Measurements from ENCODE around the gene SLC43A1.

DNA sequence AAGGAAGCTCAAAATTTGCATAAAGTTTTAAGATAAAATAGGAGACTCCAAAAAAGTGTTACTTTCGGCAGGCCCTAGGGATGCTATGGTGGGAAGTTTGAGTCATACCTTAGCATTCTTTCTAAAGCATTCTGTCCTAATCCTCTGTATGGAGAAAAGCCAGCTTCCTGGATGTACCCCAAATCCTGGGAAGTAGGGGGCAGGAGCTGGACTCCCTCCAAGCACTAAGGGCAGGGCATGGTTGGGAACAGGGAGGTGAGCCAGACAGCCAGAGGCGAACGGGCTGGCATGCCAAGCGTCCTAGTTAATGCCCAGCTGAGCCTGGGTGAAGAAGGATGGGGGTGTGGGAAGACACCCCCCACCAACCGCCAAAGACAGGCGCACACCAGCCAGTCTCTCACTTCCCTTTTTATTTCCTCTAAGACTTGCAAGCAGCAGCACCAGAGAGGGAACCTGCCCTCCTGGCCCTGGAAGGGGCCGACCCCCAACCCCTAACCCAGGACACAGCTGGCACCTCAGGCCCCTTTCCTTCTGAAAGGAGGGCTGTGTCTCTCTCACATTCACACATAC is 31.3 kb downstream of the SLC43A1 start:
- TF ChIP-seq, protein P1, sequence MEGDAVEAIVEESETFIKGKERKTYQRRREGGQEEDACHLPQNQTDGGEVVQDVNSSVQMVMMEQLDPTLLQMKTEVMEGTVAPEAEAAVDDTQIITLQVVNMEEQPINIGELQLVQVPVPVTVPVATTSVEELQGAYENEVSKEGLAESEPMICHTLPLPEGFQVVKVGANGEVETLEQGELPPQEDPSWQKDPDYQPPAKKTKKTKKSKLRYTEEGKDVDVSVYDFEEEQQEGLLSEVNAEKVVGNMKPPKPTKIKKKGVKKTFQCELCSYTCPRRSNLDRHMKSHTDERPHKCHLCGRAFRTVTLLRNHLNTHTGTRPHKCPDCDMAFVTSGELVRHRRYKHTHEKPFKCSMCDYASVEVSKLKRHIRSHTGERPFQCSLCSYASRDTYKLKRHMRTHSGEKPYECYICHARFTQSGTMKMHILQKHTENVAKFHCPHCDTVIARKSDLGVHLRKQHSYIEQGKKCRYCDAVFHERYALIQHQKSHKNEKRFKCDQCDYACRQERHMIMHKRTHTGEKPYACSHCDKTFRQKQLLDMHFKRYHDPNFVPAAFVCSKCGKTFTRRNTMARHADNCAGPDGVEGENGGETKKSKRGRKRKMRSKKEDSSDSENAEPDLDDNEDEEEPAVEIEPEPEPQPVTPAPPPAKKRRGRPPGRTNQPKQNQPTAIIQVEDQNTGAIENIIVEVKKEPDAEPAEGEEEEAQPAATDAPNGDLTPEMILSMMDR (IDR thresholded peaks at IDR 0.05; ENCODE audit: low read depth, low read length, poor library complexity, severe bottlenecking), result no peak
- TF ChIP-seq EZH2phosphoT487 (IDR thresholded peaks at IDR 0.05; ENCODE audit: borderline replicate concordance, low read length), result no peak
